8988T (cell line): ENCODE results near the gene CTDSP2.
"Not testable (repeated sequence)": the region's sequence is repeated elsewhere in the genome, so short reads cannot be mapped to it uniquely, and the experiment has no call there.

Experiments used
- DNase-seq: peaks from one replicate; pipeline ENCODE4 v3.0.0; 2011

The CTDSP2 gene

DNA sequence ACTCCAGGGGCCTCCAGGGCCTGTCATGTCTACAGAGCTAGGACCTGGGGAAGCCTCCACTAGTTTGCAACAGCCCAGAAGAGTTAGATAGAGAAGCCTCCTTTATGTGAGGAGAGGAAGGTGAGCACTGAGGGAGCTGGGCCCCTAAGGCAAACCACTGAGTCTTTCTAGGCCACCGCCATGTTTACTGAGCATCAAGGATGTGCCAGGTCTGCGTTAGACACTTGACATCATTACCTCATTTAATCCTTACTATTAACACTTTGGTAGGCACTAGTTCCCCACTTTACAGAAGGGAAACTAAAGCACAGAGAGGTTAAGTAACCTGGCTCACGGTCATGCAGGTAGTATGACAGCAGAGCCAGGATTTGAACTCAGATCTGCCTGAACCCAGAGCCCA, 12.9 kb downstream of the CTDSP2 start:
- no peak for DNase-seq

GRCh38 chr12:57832966-57833365, 13.6 kb downstream of the CTDSP2 start:
- DNase-seq = no peak

DNA sequence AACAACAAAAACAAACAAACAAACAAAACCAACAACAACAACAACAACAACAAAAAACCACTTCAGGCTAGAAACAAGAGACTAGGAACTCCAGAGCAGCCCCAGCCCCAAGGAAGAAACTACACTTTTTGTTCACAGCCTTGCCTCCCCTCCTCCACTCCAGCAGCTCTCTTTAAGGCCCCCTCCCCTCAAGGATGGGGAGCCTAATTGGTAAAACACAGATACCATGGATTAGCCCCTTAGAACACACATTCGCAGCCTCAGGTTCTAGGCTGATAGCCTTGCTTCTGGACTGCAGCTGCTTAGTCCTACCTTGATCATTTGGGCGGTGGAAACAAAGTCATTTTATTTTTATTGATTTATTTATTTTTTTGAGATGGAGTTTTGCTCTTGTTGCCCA, 16.1 kb downstream of the CTDSP2 start:
- DNase-seq = no peak

DNA sequence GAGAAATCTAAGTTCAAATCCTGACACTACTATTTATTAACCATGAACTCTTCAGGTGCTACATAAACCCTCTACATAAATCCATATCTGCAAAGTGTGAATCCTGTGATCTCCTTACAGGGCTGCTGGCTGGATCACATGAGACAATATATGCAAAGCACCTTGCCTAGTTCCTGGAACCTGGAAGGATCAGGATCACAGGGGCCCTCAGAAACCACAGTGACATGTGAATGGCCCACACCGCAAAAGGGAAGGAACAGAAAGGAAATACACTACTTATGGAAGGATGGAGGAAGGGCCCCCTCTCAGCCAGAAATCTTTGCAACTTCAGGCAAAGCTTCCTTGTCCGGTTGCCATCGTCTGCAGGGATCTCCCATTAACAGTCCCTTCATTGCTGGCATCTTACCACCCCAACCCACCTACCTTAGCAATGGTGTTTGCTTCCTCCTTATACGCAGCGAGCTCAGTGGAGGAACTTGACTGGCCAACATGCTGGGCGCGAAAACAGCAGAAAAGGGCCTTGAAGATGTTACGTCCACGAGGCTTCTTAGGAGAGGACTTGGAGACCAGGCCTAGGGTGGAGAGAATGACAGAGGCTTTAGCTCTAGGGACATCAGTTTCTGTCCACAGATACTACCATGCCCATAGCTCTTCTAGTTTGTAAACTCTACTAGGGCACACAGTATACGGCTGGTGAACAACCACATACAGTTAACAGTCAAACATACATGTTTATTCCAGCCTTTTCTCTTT, 17.3 kb downstream of the CTDSP2 start:
- DNase-seq = no peak

- no peak for DNase-seq
These were observed 19.6 kb downstream of the CTDSP2 start for GRCh38 chr12:57826966-57827365.

DNA sequence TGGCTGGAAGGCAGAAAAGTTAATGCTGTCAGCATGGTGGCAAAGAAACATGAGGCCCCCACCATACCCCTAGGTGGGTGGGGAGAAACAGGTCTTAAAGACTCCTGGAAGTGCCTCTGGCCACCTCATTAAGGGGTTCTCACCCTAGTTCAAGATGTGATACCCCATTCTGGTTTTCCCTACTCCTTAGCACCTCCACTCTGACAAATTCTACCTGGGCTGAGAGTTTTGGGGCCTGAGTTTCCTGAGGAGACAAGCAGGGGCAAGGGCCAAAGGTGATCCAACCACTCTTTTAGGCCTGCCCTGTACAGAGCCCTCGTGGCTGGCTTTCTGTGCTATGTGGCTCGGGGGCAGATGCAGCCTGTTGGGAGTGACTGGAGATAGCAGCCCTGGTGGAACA, 20.1 kb downstream of the CTDSP2 start:
- no peak for DNase-seq

- no peak for DNase-seq
These were observed 21.1 kb downstream of the CTDSP2 start for GRCh38 chr12:57825451-57825850.

DNA sequence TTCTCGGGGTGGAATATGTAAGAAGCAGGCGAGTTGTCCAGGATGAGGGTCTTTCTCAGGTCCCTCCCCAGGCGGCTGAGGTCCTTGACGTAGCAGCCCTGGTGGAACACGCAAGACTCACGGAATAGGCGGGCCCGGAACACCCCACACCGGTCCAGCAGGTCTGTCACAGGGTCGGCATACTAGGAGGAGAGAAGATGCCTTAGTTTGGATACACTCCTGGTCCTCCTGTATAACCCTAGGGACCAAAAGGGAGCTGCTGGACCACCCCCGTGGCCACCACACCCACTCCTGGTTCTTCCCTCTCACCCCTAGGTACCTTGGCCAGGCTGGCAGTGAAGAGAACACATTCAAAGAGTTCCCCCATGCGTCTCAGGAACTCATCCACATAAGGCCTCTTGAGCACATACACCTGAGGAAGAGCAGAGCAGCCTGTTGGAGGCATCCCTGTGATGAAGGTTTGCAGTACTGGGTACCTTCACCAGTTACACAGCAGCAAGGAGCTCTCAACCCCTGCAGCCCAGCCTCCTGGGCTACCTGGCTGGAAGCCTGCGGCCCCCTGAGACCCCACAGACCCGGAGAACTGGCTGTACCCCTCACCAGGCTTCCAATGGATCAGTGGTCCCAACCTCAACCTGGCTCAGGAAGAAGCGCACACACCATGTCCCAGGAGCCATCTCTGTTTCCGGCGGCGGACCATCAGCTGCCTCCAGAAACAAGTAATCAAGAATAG, 22.5 kb downstream of the CTDSP2 start:
- no peak for DNase-seq

DNA sequence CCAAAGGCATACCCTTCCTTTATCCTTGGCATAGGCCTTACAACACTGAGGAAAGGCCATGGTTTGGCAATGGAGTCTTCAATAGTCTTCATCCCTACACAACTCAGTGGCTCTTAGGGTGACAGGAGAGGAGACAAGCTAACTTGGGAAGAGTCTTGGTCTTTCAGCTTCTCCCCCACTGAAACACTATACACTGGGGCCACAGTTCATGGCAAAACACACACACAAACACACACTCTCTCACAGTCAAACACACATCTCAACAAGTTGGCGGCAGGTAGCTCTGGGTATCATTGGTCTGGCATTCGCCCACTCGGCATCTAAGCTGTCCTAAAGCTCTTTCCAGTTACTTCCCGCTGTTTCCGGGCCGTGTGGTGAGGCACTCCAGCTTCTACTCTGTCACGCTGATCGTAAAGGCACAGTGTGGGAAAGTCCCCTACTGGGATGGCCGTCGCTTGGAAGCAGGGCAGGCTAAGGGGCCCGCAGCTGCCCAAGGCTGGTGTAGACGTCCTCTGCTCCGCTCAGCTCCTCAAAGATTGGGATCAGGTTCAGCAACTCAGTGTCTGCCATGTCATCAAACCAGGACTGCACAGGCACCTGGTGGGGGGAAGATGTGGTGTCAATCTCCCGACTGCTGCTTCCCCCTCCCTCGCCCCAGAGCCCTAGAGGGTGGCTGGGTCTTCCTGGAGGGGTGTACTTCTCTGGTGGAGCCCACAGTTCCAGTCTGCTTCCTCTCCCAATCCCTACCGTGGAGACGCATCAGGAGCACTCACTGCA, 23.2 kb downstream of the CTDSP2 start:
- no peak for DNase-seq

DNA sequence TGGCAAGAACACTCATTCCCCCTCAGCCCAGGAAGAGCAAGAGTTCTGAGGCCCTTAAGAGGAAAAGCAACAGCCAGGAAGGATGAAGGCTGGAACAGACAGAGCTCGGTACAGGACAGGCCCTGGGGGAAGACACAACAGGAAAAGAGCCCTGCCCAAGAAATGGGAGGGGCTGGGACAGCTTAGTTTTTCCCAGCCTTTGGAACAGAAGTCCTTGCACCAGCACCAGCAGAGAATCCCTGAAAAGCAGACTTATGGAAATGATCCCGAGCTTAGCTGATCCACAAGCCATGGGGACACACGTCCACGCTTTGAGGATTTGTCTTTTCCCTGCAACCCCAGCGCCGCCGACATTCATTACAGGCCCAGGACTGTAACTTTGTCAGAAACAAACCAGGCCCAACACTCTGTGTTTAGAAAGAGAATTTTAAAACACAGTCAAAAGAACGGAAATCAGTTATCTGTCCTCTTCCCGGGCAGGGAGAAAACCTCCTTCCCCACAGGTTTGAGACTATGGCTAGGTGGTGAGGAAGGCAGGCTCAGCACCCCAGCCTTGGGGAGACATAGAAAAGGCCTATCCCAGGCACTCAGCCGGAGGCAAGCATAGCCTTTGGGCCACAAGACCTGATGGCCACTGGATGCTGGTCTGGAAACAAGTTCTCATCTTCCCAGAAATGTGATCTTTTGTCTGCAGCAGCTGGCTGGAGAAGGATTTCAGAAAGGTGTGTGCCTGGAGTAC, 24.0 kb downstream of the CTDSP2 start:
- DNase-seq = no peak

DNA sequence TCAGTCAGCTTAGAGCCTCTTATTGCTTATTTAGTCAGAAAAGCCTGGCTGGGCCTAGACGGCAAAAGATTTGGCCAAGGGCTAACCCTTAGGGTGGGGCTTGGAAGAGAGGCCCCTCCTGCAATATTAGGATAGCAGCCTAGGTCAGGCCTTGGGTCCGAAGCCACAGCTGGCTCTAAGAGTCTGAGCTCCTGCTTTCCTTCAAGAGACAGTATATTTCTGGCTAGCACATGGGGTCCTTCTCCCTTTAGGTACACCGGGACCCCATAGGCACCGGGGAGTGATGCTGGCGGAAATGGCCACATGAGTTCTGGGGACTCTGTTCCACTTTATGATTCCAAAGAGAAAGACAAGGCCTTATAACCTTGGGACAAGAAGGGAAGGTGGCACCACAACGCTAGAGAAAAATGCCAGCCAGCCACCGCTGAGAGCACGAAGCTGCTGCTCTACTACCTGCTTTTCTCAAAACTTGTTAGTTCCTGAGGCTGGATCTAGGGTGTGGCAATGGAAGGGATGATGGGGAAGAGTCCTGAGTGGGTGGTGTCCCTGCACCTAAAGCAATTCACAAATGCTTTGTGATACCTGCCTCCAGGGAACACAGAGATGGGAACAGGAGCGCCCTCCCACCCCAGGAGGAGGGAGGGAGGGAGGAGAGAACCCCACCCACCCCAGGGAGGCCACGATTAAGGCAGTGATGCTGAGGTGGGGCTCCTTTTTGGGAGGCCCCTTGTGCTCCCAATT, 24.9 kb downstream of the CTDSP2 start:
- no peak for DNase-seq

GRCh38 chr12:57821015-57821414, 25.5 kb downstream of the CTDSP2 start:
- not testable (repeated sequence) for DNase-seq

GRCh38 chr12:57820119-57820518, 26.4 kb downstream of the CTDSP2 start:
- not testable (repeated sequence) for DNase-seq

GRCh38 chr12:57817990-57818331, 28.6 kb downstream of the CTDSP2 start:
- not testable (repeated sequence) for DNase-seq

- no peak for DNase-seq
These were observed 29.1 kb downstream of the CTDSP2 start for GRCh38 chr12:57817261-57817989.

DNA sequence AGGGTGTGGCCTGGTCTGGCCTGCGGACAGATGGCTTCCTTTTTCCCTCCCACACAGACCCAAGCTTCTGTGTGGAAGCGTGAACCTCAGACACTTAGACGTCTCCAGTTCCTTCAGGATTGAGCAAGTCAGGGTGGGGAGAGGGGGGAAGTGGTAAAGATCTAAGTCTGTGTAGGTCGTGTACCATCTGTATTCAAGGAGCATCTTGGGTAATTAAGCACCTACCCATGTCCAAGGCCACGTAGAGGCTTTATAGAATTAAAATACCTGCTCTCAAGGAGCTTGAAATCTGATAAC, 29.7 kb downstream of the CTDSP2 start:
- no peak for DNase-seq

DNA sequence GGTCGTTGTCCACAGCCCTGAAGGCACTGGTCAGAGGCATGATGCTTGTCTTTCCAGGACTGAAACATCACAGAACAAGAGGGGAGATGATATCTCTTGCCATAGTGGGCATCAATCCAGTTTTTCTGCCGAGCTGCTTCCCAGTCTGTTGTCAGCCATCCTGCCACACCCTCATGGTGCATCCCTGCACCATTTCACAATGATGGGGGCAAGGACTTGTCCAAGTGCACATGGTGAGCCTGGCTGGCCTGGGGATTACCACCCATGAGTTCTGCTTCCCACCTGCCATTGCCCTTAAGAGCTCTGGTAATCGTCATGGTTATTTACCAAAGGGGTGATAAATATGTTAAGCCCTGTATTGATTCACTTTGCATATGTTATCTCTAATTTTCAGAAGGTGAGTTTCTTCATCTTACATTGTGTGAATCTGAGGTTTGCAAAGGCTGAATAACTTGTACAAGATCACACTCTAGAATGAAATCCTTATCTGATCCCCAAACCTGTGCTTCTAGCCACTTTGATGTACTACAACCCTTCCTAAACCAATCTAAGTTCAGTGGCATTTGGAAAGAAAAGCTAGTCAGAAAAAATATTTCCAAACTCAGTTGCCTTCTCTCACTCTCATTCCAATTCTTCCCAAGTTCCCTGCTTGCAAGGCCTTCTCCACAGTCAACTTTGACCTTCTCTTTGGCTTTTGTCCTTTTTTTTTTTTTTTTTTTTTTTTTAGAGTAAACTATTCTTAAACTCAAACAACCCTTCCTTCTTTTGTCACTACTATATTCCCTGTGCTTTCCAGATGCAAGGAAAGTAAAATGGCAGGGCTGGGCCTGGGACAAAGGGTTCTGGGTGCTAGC, 30.3 kb downstream of the CTDSP2 start:
- DNase-seq = no peak

DNA sequence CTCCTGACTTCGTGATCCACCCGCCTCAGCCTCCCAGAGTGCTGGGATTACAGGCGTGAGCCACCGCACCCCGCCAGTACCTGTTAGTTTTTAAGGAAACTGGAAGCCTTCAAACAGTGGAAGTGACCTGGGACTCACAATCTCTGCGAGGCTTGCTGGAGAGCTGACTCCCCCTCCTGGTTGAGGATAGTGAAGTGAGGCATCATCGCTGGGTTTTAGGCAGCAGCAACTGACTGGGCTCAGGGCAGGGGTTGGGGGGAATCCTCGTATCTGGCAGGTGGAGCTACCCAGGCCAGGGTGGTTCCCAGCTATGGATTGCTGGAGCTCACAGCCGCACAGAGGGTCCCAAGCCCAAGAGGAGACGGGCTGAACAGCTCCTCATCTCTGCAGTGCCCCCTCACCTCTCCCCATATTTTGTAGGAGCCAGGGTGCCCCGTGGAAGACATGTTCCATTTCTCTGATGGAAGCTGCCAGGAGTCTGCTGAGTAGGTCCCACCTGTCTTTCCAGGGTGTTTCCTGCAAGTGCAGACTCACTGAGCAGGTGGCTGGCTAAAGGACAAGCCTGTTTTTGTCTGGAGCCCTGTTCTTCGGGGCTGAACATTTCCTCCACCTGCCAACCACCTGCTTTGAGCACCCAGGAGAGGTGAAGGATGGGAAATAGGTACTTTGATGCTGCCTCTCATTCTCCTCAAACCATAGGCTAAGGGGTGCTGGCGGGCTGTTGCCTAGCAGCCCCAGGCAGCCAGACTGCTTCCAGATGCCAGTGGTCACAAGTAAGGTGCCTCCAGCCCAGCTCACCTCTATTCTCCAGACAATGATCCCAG, 31.1 kb downstream of the CTDSP2 start:
- DNase-seq = no peak

DNA sequence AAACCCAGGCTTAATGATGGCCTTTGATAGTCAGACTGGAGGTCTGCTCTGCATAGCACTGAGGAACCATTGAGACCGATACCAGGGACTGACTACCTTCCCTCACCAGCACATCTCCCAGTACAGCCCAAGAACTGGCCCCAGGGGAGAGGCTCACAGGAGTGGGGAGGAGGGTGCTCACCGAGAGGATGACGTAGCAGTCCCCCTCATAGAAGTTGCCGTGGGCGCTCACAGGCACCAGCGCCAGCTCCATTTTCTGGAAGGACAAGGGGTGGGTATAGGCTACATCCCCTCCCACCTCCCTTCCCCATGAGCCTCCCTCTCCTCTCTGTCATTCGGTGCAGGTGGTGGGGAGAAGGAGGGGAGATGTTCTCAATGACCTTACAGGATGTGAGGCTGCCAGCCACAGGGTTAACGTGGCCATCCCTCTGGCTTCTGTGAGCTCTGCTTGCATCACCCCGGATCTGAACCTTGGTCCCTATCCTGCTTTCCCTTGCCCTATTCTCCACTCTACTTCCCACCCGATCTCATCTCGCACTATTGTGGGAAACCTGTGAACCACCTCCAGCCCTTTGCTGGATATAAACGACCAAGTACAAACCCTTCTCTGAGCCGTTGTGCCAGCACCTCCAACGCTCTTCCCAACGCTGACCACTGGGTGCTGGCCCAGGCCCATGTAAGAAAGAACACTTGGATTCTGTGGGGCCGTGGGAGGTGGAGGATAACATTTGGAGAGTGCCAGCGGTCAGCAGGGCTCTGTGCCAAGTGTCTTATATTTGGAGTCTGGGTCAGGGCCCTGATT, 32.4 kb downstream of the CTDSP2 start:
- no peak for DNase-seq
